NCI-H2107 (cell line): ENCODE results near the gene KAZN.

Experiments
- DNase-seq: peaks from one replicate; lab custom pipeline; 2025; lab: John Stamatoyannopoulos, UW

KAZN gene

DNA sequence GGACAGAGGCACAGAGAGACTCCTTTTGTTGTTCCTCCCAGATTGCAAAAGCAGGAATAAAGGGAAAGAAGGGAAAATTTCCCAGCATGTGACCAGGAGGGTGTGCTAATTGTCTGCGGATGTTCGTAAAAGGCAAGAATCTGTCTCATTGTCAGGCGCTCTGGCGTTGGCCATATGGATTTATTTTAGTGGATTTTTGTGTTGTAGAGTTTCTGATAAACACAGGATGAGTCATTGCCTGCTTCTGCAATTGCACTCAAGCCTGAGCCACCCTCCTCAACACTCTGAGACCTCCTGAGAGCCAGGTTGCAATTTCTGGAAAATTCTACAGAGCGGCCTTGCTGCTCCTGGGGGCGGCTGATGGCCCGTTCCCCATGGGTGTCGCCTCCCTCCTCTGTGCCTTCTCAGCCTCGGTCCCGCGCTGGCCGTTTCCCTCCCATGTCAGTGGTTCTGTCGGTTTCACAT is 227.7 kb downstream of the KAZN start:
- DNase-seq, result no peak

DNA sequence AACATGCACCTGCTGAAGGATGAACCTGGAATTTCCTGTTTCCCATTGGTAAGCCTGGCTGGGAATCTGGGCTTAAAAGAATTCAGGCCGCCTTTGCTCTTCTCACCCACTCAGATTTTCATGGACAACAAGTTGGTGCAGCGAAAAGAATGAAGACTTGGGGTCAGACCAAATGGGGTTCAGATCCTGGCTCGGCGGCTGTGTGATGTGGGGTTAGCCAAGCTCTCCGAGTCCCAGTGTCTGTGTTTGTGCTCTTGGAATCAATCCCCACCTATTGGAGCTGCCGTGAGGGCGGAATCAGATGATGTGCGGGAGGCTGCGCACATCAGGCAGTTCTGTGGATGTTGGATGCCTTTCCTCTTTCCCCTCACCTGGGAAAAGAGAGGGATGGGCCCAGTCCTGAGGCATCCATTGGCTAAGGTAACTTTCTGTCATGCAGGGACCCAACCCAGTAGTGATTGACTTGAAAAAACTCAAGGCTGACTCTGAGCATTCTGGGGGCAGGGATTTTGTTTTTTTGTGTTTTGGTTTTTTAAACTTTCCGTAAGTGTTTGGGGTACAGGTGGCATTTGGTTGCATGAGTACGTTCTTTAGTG is 228.3 kb downstream of the KAZN start:
- DNase-seq, result no peak

DNA sequence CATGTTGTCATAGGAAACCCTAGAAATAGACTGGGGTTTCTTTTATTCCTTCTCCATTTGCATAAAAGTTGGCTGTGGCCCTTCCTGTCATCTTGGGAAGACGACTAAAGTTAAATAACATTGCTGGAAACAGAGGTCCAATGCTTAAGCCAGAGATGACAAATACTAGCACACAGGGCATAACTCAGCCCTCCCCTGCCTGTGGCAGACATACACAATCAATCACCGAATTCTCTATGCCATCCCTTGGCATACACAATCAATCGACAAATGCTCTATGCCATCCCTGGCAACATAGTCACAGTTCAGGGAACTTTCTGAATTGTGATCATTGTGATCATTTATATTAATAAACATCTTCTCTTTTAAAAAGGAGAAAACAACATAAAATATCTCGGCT is 229.4 kb downstream of the KAZN start:
- DNase-seq, result no peak

DNA sequence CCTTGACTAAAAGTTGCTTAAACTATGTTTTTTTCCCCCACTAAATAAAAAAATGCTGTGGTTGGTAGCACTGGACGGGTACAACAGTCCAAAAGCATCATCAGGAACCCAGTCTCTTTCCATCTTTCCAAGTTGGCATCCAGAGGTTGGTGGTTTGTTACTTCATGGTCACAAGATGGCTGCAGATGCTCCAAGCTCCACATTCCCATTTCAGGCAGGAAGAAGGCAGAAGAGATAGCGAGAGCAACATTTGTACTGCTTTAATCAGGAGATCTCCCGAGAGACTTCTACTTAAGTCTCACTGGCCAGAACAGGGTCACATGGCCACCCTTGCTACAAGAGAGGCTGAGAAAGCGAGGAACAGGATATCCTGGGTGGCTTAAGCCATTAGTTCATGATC is 230.2 kb downstream of the KAZN start:
- no peak for DNase-seq

DNA sequence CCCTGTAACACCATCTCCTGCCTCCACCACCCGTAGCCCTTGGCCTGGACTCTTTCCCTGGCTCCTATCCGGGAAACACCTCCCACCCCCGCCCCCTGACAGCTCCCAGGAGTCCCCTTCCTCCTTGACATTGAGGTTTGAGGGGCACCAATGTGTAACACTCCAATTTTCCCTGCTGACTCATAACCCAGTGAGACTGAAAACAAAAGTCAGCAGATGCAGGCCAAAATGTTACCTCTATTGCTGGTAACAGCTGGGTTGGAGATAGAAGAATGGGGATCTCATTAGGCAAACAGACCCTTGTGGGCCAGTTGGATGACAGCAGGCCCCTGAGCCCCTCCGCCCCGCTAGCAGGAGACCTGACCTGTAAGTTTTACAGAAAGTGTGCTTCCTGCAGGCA is 237.2 kb downstream of the KAZN start:
- DNase-seq, result no peak

DNA sequence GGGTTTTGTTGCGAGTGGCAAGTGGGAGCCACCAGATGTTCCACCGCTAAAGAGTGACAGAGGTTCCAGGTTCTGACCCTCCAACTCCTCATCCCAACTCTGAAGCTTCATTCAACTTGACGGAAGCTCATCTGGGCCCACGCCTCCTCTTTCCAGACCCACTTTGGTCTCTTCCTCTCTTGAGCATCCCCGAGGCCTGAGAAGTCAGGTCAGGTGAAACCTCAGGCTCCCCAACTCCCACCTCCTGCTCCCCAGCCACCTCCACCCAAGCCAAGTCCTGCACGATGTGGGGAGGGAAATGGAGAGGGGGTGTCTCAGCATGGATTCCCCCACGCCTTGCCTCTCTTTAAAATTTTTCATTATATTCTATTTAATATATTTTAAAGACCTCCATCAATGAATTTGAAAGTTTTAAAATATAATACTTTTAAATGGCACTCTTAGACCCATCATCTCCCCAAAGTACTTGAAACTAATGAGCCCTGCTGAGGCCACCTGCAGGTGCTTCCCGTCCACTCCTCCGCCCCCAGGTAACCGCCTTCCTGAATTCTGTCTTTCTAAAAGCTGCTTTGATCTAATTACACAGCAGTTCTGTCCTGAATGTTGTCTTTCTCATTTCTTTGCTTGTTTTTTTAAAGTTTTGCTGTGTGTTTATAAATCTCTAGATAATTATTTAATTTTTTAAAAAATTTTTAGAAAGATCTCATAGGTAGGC is 238.1 kb downstream of the KAZN start:
- no peak for DNase-seq

DNA sequence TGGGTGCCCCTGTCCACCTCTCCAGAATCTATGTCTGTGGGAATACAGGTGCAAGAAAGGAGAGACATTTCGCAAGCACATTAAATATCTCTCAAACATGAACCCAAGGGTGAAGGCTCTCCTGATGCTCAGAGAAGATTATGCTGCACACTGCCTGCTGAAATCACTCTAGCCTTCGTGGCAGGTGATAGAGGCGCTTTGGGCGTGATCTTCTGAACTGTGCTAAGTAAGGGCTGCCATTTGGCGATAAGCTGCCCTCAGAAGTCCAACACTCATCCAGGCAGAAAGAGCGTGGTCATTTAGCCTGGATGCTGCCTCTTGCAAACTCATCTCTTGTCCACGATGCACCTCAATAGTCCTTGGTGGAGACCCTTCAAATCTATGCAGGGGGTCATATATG is 241.9 kb downstream of the KAZN start:
- no peak for DNase-seq

DNA sequence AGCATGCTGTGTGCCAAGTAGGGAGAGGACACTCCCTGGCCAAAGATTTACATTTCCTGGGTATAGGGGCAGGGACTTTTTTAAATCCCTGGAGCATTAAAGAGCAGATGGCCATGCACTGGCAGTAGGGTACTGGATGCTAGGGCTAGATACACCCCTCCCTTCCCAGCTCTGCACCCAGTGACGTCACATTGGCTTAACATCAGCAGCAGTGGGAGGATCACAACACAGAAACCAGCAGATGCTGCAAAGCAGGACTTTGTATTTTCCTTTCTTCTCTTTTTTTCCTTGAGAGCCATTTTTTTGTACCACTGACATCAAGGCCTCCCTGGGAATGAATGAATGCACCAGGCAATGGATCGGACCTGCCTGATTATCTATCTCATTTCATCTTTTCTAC is 243.0 kb downstream of the KAZN start:
- no peak for DNase-seq

DNA sequence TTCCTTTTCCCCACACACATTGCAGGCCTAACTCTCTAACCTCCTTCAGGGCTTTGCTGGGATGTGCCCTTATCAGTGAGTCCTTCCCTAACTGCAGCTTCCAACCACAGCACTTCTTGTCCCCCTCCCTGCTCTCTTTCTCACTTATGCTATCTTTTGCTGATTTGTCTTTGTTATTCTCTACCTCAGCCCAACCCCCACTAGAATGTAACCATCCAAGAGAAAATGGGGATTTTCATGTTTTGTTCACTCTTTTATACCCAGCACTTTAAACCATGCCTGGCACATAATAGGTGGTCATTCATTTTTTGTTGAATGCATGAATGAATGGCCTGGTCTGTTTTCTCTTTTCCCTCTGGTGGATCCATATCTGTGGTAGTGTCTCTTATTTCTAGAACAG is 243.5 kb downstream of the KAZN start:
- DNase-seq, result no peak

DNA sequence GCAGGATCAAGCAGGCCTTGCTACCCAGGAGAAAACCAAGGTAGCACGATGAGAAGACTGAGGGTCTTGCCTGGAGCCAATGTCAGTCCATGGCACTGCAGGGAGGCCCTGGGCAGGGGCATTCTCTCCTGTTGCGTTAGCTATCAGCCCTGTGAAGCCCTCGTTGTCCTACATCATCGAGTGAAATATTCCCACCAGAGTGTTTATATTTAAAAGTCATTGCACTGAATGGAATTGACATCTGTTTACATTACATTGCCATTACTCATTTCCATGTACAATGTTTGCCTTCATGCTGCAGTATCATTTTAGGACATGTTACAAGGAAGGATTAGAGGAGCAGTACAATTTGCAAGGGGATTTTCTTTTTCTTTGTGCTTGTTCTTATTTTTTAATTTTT is 243.9 kb downstream of the KAZN start:
- no peak for DNase-seq

DNA sequence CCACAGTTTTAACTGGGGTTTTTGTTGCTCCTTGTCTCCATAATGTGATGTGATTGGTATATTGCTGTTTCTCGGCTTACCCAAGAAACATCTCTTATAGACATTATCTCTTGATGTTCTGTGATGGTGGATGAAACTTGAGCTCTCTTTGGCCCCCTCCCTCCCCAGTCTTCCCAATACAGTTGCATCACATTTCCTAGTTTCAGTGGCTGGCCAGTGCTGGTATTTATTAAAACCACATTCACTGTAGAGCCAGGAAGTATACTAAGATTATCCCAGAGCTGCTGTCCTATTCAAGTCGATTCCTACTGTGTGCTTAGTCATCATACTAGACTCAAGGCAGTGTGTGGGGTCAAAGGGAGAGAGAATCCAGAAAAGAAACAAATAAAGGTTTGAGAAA is 244.4 kb downstream of the KAZN start:
- DNase-seq, result no peak

DNA sequence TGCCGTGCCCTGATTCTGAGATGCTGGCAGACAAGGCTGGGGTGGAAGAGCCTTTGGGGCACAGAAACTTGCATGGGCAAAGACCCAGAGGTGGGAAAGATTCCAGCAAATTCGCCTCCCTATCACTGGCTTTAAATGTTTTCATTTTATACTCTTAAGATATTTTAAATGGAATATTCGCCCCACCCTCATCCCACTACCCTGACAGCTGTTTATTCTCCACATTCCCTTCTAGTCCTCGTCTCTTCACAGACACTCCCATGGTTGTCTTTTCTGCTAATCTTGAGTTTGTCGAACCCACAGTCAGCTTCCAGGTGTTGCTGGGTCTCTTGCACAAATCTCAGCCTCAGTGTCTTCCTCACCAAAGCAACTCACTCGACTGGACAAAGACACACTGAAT is 245.0 kb downstream of the KAZN start:
- no peak for DNase-seq

DNA sequence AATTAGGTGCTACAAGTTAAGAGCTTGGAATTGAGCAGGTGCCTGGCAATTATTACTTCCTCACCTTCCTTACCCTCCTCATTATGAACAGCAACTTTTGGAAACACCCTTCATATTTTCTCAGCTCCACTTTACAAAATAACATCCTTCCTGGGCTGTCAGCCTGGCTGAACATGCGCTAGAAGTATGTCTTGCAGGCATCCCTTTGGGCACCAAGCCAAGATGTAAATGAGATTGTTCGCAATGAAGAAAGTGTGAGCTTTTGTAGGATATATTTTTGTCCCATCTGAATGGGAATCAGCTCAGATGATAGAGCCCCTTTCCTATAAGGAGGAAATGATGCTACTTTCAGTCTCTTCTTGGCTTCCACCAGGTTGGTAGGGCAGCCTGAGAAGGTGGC is 245.9 kb downstream of the KAZN start:
- no peak for DNase-seq

DNA sequence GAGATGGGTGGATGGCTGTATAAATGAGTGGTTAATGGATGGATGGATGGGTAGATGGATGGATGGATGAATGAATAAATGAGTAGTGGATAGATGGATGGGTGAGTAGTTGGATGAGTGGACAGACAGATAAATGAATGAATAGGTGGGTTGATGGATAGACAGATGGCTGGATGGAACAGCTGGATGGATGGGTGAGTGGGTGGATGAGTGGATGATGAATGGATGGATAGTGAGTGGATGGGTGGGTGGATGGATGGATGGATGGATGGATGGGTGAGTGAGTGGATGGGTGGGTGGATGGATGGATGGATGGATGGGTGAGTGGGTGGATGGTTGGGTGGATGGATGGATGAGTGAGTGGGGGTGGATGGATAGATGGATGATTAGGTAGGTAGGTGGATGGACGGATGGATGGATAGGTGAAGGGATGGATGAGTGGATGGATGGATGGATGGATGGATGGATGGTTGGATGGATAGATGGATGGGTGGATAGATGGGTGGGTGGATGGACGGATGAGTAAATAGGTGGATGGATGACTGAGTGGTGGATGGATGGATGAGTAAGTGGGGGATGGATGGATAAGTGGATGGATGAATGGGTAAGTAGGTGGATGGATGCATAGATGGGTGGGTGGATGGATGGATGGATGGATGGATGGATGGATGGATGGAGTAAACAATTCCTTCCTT is 246.6 kb downstream of the KAZN start:
- no peak for DNase-seq

DNA sequence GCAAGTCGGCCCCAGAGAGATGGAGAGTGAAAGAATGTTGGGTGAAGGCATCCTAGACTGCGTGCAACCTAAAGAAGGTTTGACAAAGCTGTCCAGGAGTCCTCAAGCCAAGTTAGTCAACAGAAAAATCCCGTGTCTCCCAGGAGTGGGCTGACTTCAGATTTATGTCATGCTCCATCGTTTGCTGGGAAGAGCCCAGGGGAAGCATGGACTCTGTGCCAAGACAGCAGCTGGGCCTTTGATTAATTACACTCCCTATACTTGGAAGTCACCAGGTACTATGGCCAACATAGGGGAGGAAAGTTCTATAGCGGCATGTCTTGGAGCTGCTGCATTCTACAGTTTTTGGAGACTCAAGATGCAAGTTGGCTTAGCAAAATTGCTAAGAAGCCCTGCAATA is 247.4 kb downstream of the KAZN start:
- no peak for DNase-seq

DNA sequence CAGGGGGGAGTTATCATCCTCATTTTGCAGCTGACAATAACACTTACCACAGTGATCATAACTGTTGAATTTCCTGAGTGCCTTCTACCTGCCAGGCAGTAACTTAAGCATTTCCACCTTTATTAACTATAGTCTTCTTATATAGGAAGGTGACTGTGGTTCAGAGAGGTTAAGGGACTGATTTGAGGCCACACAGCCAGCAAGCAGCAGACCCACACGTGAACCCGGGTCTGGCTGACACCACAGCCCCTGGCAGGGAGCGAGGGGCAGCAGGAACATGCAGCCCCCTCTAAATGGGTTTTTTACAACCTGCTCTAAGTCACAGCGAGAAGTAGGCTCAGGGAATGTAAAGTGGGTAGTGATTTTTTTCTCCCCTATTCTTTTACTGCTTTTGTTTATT is 248.2 kb downstream of the KAZN start:
- DNase-seq, result no peak

DNA sequence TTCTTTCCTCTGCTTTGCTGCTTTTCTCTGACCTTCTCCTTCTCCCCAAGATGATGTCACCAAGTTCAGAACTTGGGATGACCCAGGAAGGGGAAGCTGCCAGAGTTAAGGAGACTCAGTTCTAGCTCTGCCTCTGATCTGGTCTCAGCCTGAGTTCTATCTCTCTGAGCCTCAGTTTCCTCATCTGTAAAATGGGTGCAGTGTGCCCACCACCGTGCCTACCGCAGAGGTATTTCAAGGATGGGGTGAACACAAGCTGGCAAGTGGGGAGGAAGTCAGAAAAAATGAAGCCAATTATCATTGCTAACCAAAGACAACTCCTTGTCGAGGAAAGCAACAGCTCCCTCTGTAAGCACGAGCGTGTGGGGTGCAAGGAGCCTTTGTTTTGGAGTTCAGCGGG is 249.7 kb downstream of the KAZN start:
- no peak for DNase-seq

DNA sequence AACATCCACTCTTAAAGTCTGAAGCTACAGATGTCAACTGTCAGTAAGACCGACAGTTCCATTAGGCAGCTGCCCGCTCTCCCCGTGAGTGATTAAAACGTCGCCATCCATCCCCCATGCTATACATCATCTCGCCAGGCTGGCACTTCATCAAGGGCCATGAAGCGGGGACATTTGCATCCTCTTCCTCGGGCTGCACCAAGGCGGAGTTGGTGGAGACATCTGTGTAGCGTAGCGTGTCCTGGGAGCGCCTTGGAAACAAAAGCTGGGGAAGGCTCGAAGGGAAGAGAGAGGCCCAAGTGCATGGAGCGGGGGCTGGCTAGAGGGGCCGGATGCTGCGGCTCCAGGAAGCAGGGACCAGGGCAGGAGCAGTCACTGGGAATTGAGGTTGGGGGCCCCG is 250.1 kb downstream of the KAZN start:
- DNase-seq, result no peak

DNA sequence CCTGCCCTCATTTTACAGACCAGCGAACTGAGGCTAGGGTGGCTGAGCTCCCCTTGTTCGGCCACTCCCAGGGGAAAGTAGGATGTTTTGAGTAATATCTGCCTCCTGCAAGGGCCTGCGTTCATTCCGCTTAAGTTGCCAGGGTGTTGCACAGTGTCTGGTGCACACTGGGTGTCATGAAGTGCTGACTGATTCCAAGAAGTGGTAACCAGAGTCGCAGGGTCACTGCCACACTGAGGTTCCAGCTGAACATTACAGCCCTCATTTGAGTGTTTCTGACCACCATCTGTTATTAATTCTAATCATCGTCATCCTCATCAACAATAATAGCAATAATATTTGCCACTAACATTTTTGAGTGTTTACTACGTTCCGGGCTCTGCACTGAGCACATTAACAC is 250.6 kb downstream of the KAZN start:
- DNase-seq, result no peak

DNA sequence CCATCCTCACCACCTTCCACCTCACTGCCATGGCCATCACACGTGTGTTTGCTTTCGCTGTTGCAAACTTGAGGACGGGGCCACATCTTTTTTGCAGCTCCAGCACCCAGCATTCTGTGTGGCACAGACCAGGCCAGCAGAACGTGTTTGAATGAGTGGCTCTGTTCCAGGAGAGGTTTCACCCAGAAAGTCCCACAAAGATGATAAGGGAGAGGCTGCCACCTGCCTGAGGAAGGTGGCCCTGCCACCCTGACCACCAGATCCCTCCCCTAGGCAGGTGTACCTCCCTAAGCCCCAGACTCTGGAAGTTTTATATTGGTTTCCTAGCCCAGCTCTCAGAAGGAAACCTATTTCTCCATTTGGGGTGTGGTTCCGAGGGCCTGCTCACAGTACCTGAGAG is 252.1 kb downstream of the KAZN start:
- DNase-seq, result peak; percentile 28

DNA sequence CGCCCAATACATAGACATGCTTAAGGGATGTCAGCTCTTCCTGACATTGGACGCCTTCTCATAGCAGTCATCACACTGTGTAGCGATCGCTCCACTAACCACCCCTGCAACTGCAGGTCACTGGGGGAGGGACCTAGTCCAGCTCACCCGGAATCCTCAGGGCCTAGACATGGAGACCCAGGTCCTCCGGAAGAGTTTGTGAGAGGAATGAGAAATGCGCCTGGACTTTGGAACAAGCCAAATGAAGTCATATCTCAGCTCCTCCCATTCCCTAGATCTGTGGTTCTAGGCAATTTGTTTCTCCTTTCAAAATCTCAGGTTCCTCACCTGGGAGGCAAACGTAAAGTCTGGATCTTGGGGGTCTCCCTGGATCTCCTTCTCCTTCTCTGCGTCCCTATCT is 253.3 kb downstream of the KAZN start:
- DNase-seq, result no peak

DNA sequence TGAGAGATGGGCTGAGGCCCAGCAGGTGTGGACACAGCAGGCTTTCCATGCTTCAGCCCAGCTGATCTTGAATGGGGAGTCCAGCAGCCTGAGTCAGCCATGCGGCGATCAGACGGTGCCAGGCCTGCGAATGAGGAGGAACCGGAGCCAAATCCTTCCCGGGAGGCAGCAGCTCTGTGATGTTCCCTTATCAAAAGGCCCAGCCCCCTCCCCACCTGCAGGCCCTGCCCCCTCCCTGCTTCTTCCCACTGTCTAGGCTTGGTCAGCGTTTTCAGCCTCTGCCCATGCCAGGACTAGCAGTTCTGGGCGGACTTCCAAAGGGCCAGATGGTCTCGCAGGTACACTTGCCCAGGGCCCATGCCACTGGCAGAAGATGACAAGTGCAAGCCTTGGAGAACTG is 253.8 kb downstream of the KAZN start:
- no peak for DNase-seq

DNA sequence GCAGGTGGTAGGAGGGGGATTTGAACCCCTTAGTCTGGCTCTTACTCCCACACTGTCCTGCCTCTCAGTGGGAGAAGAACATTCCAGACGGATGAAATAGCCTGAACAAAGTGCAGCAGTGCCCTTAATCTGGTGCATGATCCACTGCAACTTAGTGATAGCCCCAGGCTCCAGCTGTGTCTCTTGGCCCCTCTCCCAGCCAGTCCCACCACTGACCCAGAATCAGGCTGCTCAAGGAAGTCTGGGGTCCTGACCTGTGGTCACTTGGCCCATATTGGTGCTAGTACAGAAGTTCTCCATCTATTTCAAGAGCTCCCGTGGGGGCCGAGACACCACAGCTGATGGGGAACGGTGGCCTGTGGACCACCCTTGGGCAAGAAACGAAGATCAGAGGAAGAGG is 255.0 kb downstream of the KAZN start:
- DNase-seq, result no peak

DNA sequence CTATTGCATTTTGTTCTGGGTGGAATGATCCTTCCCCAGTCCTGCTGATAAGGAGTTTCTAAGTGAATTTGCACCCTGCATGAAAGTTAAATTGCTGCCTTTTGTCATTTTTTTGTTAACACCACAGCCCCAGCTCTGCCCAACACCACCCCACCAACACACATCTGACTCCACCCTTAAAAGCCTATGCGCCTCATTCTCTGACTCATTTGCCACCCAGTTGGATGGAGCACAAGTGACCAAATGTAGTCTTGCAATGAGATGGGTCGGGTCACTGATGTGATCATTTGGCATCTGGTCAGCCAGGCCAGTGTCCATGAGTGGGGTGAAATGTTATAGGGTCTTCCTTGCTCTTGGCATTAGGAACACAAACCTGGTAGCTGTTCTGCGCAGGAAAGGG is 256.8 kb downstream of the KAZN start:
- DNase-seq, result no peak
